DND-41 (cell line): ENCODE measurements around the gene OR13A1.

Source experiments
- CTCF ChIP-seq: IDR thresholded peaks from 2 replicates; pipeline ENCODE4 v1.5.1; 2012; ENCODE audit warnings: borderline replicate concordance, low read length, moderate library complexity, mild to moderate bottlenecking; ENCODE audit not compliant: poor library complexity, severe bottlenecking; ENCODE audit errors: extremely low read depth
- EZH2 ChIP-seq: IDR thresholded peaks from 3 replicates; pipeline ENCODE4 v1.6.1; 2012; ENCODE audit warnings: borderline replicate concordance, low read depth, mild to moderate bottlenecking, moderate library complexity, low read length, inconsistent platforms; ENCODE audit not compliant: severe bottlenecking

GRCh38 chr10:45313264-45313873 lies 2.0 kb downstream of the OR13A1 start:
- TF ChIP-seq CTCF (no peak), EZH2 (no peak)
